Caco-2 (cell line): ENCODE results near the gene JARID2. TPM values are rescaled to one million over a fixed set of nuclear protein-coding genes. Genes with fewer than 3 reads are reported as not detected.

Experiments used
- BruUV-seq: library from RNA; stranded (reverse); fragments of 400-500 nt; replicated peaks from 2 replicates; lab custom pipeline; 2021; lab: Mats Ljungman, UMichigan
- CTCF ChIA-PET: fragments of 300-600 bp; sonication (Branson Sonifier 250); formaldehyde crosslinking; loops from one replicate; lab custom pipeline; 2022; ENCODE audit warnings: antibody characterized with exemption; lab: Charles Lee
- POLR2A ChIA-PET: fragments of 300-600 bp; sonication (Branson Sonifier 250); formaldehyde crosslinking; loops from one replicate; lab custom pipeline; 2022; ENCODE audit warnings: antibody characterized with exemption; lab: Charles Lee
- DNase-seq, 2 experiments: peaks; one replicate each; pipeline versions ENCODE4 v3.0.0 to v3.0.0-alpha.2; 2020 to 2022
- H3K27me3 ChIP-seq: replicated peaks from 2 replicates; pipeline ENCODE4 v1.6.0; 2011; ENCODE audit warnings: low read length; ENCODE audit not compliant: control insufficient read depth, insufficient read depth
- H3K36me3 ChIP-seq: 2 replicates; pipeline ENCODE4 v1.5.1; 2011; ENCODE audit warnings: low read length; ENCODE audit not compliant: control insufficient read depth, insufficient read depth
- H3K4me1 ChIP-seq: fragments of 250-450 bp; sonication (Bioruptor Pico); 2 replicates; pipeline ENCODE4 v1.5.1; 2020; ENCODE audit warnings: mild to moderate bottlenecking
- H3K4me3 ChIP-seq: 2 replicates; pipeline ENCODE4 v1.5.1; 2011; ENCODE audit warnings: low read depth, mild to moderate bottlenecking, control low read depth, low read length
- H3K9me3 ChIP-seq: fragments of 250-450 bp; sonication (Bioruptor Pico); 2 replicates; pipeline ENCODE4 v1.5.1; 2020; ENCODE audit warnings: mild to moderate bottlenecking, moderate library complexity
- H3K27ac Mint-ChIP-seq: one replicate; pipeline ENCODE4 v1.8.0; 2022; ENCODE audit warnings: mixed read lengths; ENCODE audit not compliant: unreplicated experiment
- H3K27me3 Mint-ChIP-seq: one replicate; pipeline ENCODE4 v1.8.0; 2022; ENCODE audit warnings: mixed read lengths; ENCODE audit not compliant: insufficient read depth, unreplicated experiment
- H3K36me3 Mint-ChIP-seq: one replicate; pipeline ENCODE4 v1.8.0; 2022; ENCODE audit warnings: mild to moderate bottlenecking, mixed read lengths; ENCODE audit not compliant: insufficient read depth, unreplicated experiment
- H3K4me1 Mint-ChIP-seq: one replicate; pipeline ENCODE4 v1.8.0; 2022; ENCODE audit warnings: low read depth, mixed read lengths; ENCODE audit not compliant: unreplicated experiment
- H3K4me3 Mint-ChIP-seq: one replicate; pipeline ENCODE4 v1.8.0; 2022; ENCODE audit warnings: mild to moderate bottlenecking, moderate library complexity, mixed read lengths; ENCODE audit not compliant: unreplicated experiment
- H3K9me3 Mint-ChIP-seq: one replicate; pipeline ENCODE4 v1.8.0; 2022; ENCODE audit warnings: mixed read lengths; ENCODE audit not compliant: unreplicated experiment
- CTCF ChIP-seq, 2 experiments: fragments of 200-600 bp in 1 of 2; IDR thresholded peaks; 1 replicate in 1 of 2; 2 replicates in 1 of 2; pipeline versions ENCODE4 v1.5.1 to v1.8.0; 2011 to 2022; ENCODE audit warnings: antibody characterized with exemption in 1 of 2, control low read depth in 1 of 2, inconsistent platforms in 1 of 2, low read depth in 1 of 2, low read length in 1 of 2, mild to moderate bottlenecking in 1 of 2, moderate library complexity in 1 of 2; ENCODE audit not compliant: insufficient read depth in 1 of 2, severe bottlenecking in 1 of 2, unreplicated experiment in 1 of 2
- intact Hi-C: fragments of 100-400 bp; cut with micrococcal nuclease; formaldehyde crosslinking; loops from one replicate; pipeline ENCODE4 v1.10.0; 2022; ENCODE audit not compliant: unreplicated experiment
- total RNA-seq: library from RNA; stranded (reverse); gene quantifications from 2 replicates; pipeline ENCODE4 v1.2.3, GENCODE V29; 2022

JARID2 gene
- total RNA-seq, 1 experiment from 2014 or later, result 18.3 TPM

DNA sequence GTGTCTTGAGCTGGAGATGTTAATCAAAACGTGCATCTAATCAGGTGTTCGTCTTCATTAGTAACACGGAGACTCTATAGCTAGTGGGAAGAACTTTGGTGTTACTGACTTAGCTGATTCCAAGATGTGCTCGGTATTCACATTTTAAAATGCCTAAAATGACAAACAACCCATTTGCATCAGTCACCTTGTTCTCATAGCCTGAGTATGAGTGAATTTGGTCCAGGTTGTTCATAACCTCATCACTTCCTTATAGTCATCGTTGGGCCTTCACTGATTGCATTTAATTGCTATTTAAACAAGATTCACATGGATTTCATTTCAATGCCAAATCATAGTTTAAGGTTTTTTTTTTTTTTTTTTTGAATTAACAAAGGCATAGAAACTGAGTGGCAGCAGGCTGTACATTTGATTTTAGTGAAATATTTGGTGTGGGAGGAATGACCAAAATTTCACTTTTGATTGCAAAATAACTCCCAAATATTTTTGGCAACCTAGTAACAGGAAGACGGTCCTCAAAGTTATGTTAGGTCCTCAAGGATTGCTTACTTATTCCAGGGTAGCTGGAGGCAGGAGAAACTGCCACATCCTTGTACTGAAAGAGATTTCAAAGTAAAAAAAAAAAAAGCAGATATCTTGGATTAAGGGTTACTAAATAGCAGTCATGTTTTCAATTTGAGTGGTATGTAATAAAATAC lies 104.7 kb downstream of the JARID2 start:
- H3K4me1 ChIP-seq, result no peaks in the 10 kb centered on the region
- H3K9me3 ChIP-seq, result no peaks in the 10 kb centered on the region
- Mint-ChIP-seq H3K9me3 (no peaks in the 10 kb centered on the region), H3K27ac (no peak overlapping the region), H3K4me1 (no peaks in the 10 kb centered on the region), H3K36me3 (no peaks in the 10 kb centered on the region), H3K4me3 (no peak overlapping the region), H3K27me3 (no peaks in the 10 kb centered on the region)
- H3K27me3 ChIP-seq, result no peaks in the 10 kb centered on the region
- intact Hi-C loops, result no loop called here
- H3K4me3 ChIP-seq, result no peak overlapping the region
- no TSS peak for BruUV-seq
- ChIA-PET CTCF (interaction anchor here (1.1 kb wide), 1 partner anchor 30 kb away, joined by 4 read pairs; no protein-coding TSS in a partner anchor), POLR2A (interaction anchor here (0.6 kb wide), 1 partner anchor 44 kb away, joined by 5 read pairs; no protein-coding TSS in a partner anchor)
- no peak for DNase-seq
- no peaks in the 10 kb centered on the region for H3K36me3 ChIP-seq
- TF ChIP-seq CTCF (IDR thresholded peaks at IDR 0.05; ENCODE audit: insufficient read depth in 1 of 2, low read depth in 1 of 2, low read length in 1 of 2, severe bottlenecking in 1 of 2, unreplicated experiment in 1 of 2), result no peak

- intact Hi-C loops, result no loop called here
- Mint-ChIP-seq H3K27me3 (no peaks in the 10 kb centered on the region), H3K4me3 (no peak overlapping the region), H3K9me3 (no peaks in the 10 kb centered on the region), H3K4me1 (no peaks in the 10 kb centered on the region), H3K27ac (no peak overlapping the region), H3K36me3 (no peaks in the 10 kb centered on the region)
- TF ChIP-seq CTCF (IDR thresholded peaks at IDR 0.05; ENCODE audit: insufficient read depth in 1 of 2, low read depth in 1 of 2, low read length in 1 of 2, severe bottlenecking in 1 of 2, unreplicated experiment in 1 of 2), result no peak
- H3K4me1 ChIP-seq, result no peaks in the 10 kb centered on the region
- H3K27me3 ChIP-seq, result no peaks in the 10 kb centered on the region
- POLR2A ChIA-PET, result no interaction called here
- H3K36me3 ChIP-seq, result no peaks in the 10 kb centered on the region
- no peaks in the 10 kb centered on the region for H3K9me3 ChIP-seq
- CTCF ChIA-PET, result interaction anchor here (1.1 kb wide), 1 partner anchor 31 kb away, joined by 4 read pairs; no protein-coding TSS in a partner anchor
- BruUV-seq, result no TSS peak
- DNase-seq, result no peak
- no peak overlapping the region for H3K4me3 ChIP-seq
Measured at GRCh38 chr6:15351631-15352030, 105.8 kb downstream of the JARID2 start.

DNA sequence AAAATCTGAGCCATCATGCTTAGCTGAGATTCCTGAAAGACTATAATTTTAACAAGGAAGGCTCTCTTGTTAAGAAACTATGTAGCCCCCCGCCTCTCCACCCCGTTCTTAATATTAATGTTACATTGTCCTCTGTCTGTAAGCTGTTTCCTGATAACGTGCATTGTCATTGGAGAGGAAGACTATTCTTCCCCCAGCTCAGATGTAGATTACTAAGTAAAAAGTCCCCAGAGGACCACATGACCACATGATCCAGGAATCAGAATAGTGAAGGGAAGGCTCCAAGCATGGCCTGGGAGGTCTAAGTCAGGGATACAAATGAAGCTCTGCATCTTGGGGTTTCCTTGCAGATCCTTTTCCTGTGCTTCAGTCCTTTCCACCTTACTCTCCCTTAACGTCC lies 106.4 kb downstream of the JARID2 start:
- Mint-ChIP-seq H3K27me3 (no peaks in the 10 kb centered on the region), H3K4me1 (no peaks in the 10 kb centered on the region), H3K27ac (no peak overlapping the region), H3K9me3 (no peaks in the 10 kb centered on the region), H3K4me3 (no peak overlapping the region), H3K36me3 (no peaks in the 10 kb centered on the region)
- intact Hi-C loops, result no loop called here
- ChIA-PET CTCF (no interaction called here), POLR2A (interaction anchor here (0.6 kb wide), 1 partner anchor 56 kb away, joined by 4 read pairs; no protein-coding TSS in a partner anchor)
- no peaks in the 10 kb centered on the region for H3K27me3 ChIP-seq
- no peak for DNase-seq
- BruUV-seq, result no TSS peak
- TF ChIP-seq CTCF (IDR thresholded peaks at IDR 0.05; ENCODE audit: insufficient read depth in 1 of 2, low read depth in 1 of 2, low read length in 1 of 2, severe bottlenecking in 1 of 2, unreplicated experiment in 1 of 2), result no peak
- no peaks in the 10 kb centered on the region for H3K36me3 ChIP-seq
- H3K9me3 ChIP-seq, result no peaks in the 10 kb centered on the region
- no peak overlapping the region for H3K4me3 ChIP-seq
- no peaks in the 10 kb centered on the region for H3K4me1 ChIP-seq
